SU-DHL-6 (cell line): ENCODE measurements around the gene CCDC77.

ENCODE experiments used
- CTCF ChIP-seq: fragments of 200-600 bp; sonication (generic); IDR thresholded peaks from one replicate; pipeline ENCODE4 v1.5.1; 2017; ENCODE audit warnings: antibody characterized with exemption, mild to moderate bottlenecking, low read length, moderate library complexity; ENCODE audit not compliant: insufficient read depth, poor library complexity, severe bottlenecking
- EZH2phosphoT487 ChIP-seq: fragments of 200-600 bp; sonication (generic), shearing (Covaris generic); conservative IDR thresholded peaks from 2 replicates; pipeline ENCODE4 v1.6.1; 2018; ENCODE audit warnings: mild to moderate bottlenecking, antibody characterized with exemption, low read length, moderate library complexity, mixed read lengths

DNA sequence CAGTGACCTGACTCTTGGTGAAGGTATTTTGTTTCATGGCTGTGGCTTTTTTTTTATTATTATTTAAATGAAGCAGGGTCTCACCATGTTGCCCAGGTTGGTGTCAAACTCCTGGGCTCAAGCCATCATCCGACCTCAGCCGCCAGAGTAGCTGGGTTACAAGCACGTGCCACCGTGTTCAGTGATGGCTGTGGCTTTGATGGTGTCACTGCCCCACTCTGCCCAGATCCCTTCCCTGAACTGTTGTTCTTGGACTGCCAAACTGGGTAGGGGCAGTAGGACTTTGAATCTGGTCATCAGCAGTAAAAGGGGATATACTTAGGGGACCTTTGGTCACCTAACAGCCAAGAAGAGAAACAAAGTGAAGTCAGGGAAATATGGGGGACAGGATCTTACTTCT lies 77.7 kb downstream of the CCDC77 start:
- TF ChIP-seq CTCF: no peak
- no peak for TF ChIP-seq EZH2phosphoT487
